Left renal cortex interstitium (tissue), 4 donors: ENCODE results near the gene PLAGL2. TPM values are rescaled to one million over a fixed set of nuclear protein-coding genes. Genes with fewer than 3 reads are reported as not detected.

ENCODE experiments used
- DNase-seq, 4 donors: peaks; one replicate each; pipeline ENCODE4 v3.0.0-alpha.2; 2013; ENCODE audit warnings: low read depth in 4 of 4, low spot score in 2 of 4, missing footprints in 1 of 4
- polyA plus RNA-seq, 4 donors: library from polyadenylated mRNA; unstranded; fragments of 120-200 nt; gene quantifications; one replicate each; pipeline ENCODE4 v1.2.1, GENCODE V29; 2013; ENCODE audit not compliant: insufficient read length in 4 of 4

The PLAGL2 gene
- polyA plus RNA-seq, 4 donors: 18.0 to 24.2 (median 19.3) TPM

GRCh38 chr20:32231847-32232246 lies 24.3 kb upstream of the PLAGL2 start:
- no peak for DNase-seq

- DNase-seq: no peak
Observed at GRCh38 chr20:32231245-32231644, 23.7 kb upstream of the PLAGL2 start.

GRCh38 chr20:32230707-32231106 lies 23.2 kb upstream of the PLAGL2 start:
- no peak for DNase-seq

GRCh38 chr20:32229251-32229747 lies 21.8 kb upstream of the PLAGL2 start:
- DNase-seq: no peak

GRCh38 chr20:32227744-32228688 lies 20.5 kb upstream of the PLAGL2 start:
- DNase-seq: no peak

GRCh38 chr20:32227306-32227705 lies 19.8 kb upstream of the PLAGL2 start:
- no peak for DNase-seq

- no peak for DNase-seq
Observed at GRCh38 chr20:32226391-32226790, 18.8 kb upstream of the PLAGL2 start.

- no peak for DNase-seq
Observed at GRCh38 chr20:32224463-32224862, 16.9 kb upstream of the PLAGL2 start.

GRCh38 chr20:32218156-32218900 lies 10.8 kb upstream of the PLAGL2 start:
- DNase-seq: no peak

- DNase-seq: no peak
Observed at GRCh38 chr20:32216179-32217142, 8.9 kb upstream of the PLAGL2 start.

- DNase-seq: no peak
Observed at GRCh38 chr20:32215729-32216128, 8.2 kb upstream of the PLAGL2 start.

GRCh38 chr20:32215147-32215546 lies 7.6 kb upstream of the PLAGL2 start:
- no peak for DNase-seq

- DNase-seq: no peak
Observed at GRCh38 chr20:32213870-32214269, 6.3 kb upstream of the PLAGL2 start.

GRCh38 chr20:32209850-32210605 lies 2.5 kb upstream of the PLAGL2 start:
- no peak for DNase-seq

- no peak for DNase-seq
Observed at GRCh38 chr20:32208499-32209154, 1.1 kb upstream of the PLAGL2 start.

GRCh38 chr20:32206760-32207625 lies 550 bp downstream of the PLAGL2 start:
- DNase-seq: no peak

- DNase-seq: no peak
Observed at GRCh38 chr20:32205843-32206759, 1.4 kb downstream of the PLAGL2 start.
